Omental fat pad (tissue), 4 donors: ENCODE measurements around the gene BTBD1. TPM values are rescaled to one million over a fixed set of nuclear protein-coding genes. Genes with fewer than 3 reads are reported as not detected.

Source experiments
- ATAC-seq: fragments of 150-250 bp; one replicate; pipeline ENCODE4 v1.9.1; 2016; ENCODE audit warnings: mild to moderate bottlenecking, moderate library complexity; ENCODE audit not compliant: low FRiP score
- DNase-seq: peaks from one replicate; pipeline ENCODE4 v3.0.0-alpha.2; 2019; ENCODE audit warnings: low spot score
- CTCF ChIP-seq, 3 donors: fragments of 450-650 bp; IDR thresholded peaks; one replicate each; pipeline ENCODE4 v1.5.1; 2016 to 2017; ENCODE audit warnings: antibody characterized with exemption in 3 of 3, mild to moderate bottlenecking in 3 of 3, moderate library complexity in 2 of 3
- small RNA-seq: library from RNA; depleted of rRNA; stranded (forward); fragments of <200 nt; gene quantifications from one replicate; pipeline ENCODE3, GENCODE V24; 2016
- total RNA-seq, 4 donors: library from RNA; depleted of rRNA; stranded (reverse); fragments of >200 nt; gene quantifications; one replicate each; pipeline ENCODE4 v1.1.0, GENCODE V29; 2016

BTBD1 gene
- total RNA-seq, 4 donors from 2014 or later, result 56.9 to 104 (median 84.7) TPM

DNA sequence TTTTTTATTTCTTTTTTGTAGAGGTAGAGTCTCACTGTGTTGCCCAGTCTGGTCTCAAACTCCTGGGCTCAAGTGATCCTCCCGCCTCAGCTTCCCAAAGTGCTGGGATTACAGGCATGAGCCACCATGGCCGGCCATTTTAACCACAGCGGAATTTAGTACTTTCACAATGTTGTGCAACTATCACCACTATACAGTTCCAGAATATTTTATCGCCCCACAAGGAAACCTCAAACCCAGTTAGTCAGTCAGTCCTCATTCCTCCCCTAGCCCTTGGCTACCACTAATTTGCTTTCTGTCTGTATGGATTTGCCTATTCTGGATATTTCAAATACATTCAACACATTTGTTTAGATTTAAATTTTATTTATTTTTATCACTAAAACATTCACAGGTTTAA is 99.0 kb downstream of the BTBD1 start:
- ATAC-seq, result no peak
- no peak for DNase-seq
- no peak for TF ChIP-seq CTCF (IDR thresholded peaks at IDR 0.05)

- no peak for TF ChIP-seq CTCF (IDR thresholded peaks at IDR 0.05)
Observed at GRCh38 chr15:82966671-82967071, 100.4 kb downstream of the BTBD1 start.

More at GRCh38 chr15:82966671-82967071, 100.4 kb downstream of the BTBD1 start:
- no peak for DNase-seq
- no peak for ATAC-seq

Small RNA genes within 50 kb of the gene (small RNA-seq; reads per million reads assigned to genes)
- not detected for gene MIR4515

Other genes starting within 250 kb of the BTBD1 start
- gene HOMER2, start 114.5 kb downstream of the BTBD1 start, total RNA-seq, result 1 to 10 TPM; 4.0 to 7.1 (median 4.7) TPM
- 10 to 100 TPM; 12.3 to 19.9 (median 16.4) TPM for gene RAMAC, start 81.0 kb downstream of the BTBD1 start, total RNA-seq
- 10 to 100 TPM in 2 of 4 donors, 1 to 10 TPM in 2; 8.5 to 13.1 (median 10.3) TPM for gene C15orf40, start 55.6 kb downstream of the BTBD1 start, total RNA-seq
- gene TM6SF1, start 40.4 kb upstream of the BTBD1 start, total RNA-seq, result 10 to 100 TPM in 3 of 4 donors, 1 to 10 TPM in 1; 6.2 to 32.0 (median 16.6) TPM
- gene HDGFL3, start 140.6 kb upstream of the BTBD1 start, total RNA-seq, result 10 to 100 TPM; 16.0 to 40.7 (median 29.5) TPM
- 10 to 100 TPM in 3 of 4 donors, 1 to 10 TPM in 1; 1.1 to 73.0 (median 35.6) TPM for gene BNC1, start 217.4 kb upstream of the BTBD1 start, total RNA-seq